HepG2 (cell line): ENCODE measurements around the gene FHIT. TPM values are rescaled to one million over a fixed set of nuclear protein-coding genes. Genes with fewer than 3 reads are reported as not detected.

Experiments
- ATAC-seq: fragments of 200-7000 bp; cut with Tn5 transposase; 3 replicates; pipeline ENCODE4 v1.9.1; 2020; ENCODE audit warnings: mild to moderate bottlenecking, moderate library complexity
- BruUV-seq: library from RNA; stranded (reverse); fragments of 400-500 nt; replicated peaks from 2 replicates; lab custom pipeline; 2021; lab: Mats Ljungman, UMichigan
- CTCF ChIA-PET: fragments of 300-600 bp; formaldehyde crosslinking; extraction: SDS; loops from one replicate; lab custom pipeline; 2021; ENCODE audit warnings: low total read pairs, inconsistent platforms, low intra/inter-chr PET ratio; lab: Yijun Ruan, JAX
- POLR2A ChIA-PET: fragments of 350-600 bp; sonication (Branson Sonifier 250); formaldehyde crosslinking; loops from one replicate; lab custom pipeline; 2020; ENCODE audit warnings: antibody characterized with exemption, inconsistent platforms; lab: Yijun Ruan, JAX
- DNase-seq: peaks from one replicate; pipeline ENCODE4 v3.0.0-alpha.2; 2015; ENCODE audit warnings: low spot score
- FAIRE-seq: peaks from 3 replicates; lab custom pipeline; 2011; peaks lifted over from hg19 to GRCh38; lab: Jason Lieb, UNC
- H2AFZ ChIP-seq: one replicate; pipeline ENCODE4 v1.6.1; 2011; ENCODE audit warnings: low read length, inconsistent platforms
- H3K27ac ChIP-seq: fragments of 300-600 bp; 3 replicates; pipeline ENCODE4 v1.8.0; 2011; ENCODE audit warnings: mixed run types, mild to moderate bottlenecking, mixed read lengths, low read length, inconsistent platforms; ENCODE audit not compliant: insufficient read depth; ENCODE audit errors: extremely low read length
- H3K27me3 ChIP-seq, 2 experiments: fragments of 200-600 bp in 1 of 2; 2 replicates in 1 of 2; 3 replicates in 1 of 2; pipeline versions ENCODE4 v1.6.0 to v1.8.0; 2011; ENCODE audit warnings: low read length in 2 of 2, mild to moderate bottlenecking in 2 of 2, moderate library complexity in 2 of 2, inconsistent platforms in 1 of 2; ENCODE audit not compliant: insufficient read depth in 2 of 2, control insufficient read depth in 1 of 2
- H3K36me3 ChIP-seq, 2 experiments: fragments of 200-600 bp in 1 of 2; replicated peaks in 1 of 2; 2 replicates in 1 of 2; 3 replicates in 1 of 2; pipeline versions ENCODE4 v1.5.1 to v1.8.0; 2011; ENCODE audit warnings: low read length in 2 of 2, inconsistent platforms in 1 of 2; ENCODE audit not compliant: insufficient read depth in 2 of 2, control insufficient read depth in 1 of 2
- H3K4me1 ChIP-seq: 2 replicates; pipeline ENCODE4 v1.5.1; 2012; ENCODE audit warnings: low read length, inconsistent platforms; ENCODE audit not compliant: insufficient read depth
- H3K4me2 ChIP-seq: 2 replicates; pipeline ENCODE4 v1.6.0; 2011; ENCODE audit warnings: low read depth, low read length, inconsistent platforms
- H3K4me3 ChIP-seq, 3 experiments: fragments of 200-600 bp in 1 of 3; sonication (generic), shearing (Covaris generic) in 1 of 3; replicated peaks in 1 of 3; 2 replicates each; pipeline ENCODE4 v1.5.1; 2011 to 2016; ENCODE audit warnings: low read length in 3 of 3, inconsistent platforms in 2 of 3, low read depth in 2 of 3, mild to moderate bottlenecking in 2 of 3, control low read depth in 1 of 3, mixed read lengths in 1 of 3; ENCODE audit not compliant: insufficient read depth in 1 of 3
- H3K79me2 ChIP-seq: one replicate; pipeline ENCODE4 v1.6.1; 2011; ENCODE audit warnings: low read length, inconsistent platforms; ENCODE audit not compliant: insufficient read depth
- H3K9ac ChIP-seq: 2 replicates; pipeline ENCODE4 v1.6.0; 2011; ENCODE audit warnings: mild to moderate bottlenecking, low read depth, low read length, inconsistent platforms; ENCODE audit not compliant: insufficient read depth
- H3K9me3 ChIP-seq: 2 replicates; pipeline ENCODE4 v1.5.1; 2012; ENCODE audit warnings: mild to moderate bottlenecking, low read length
- H4K20me1 ChIP-seq: 2 replicates; pipeline ENCODE4 v1.6.0; 2011; ENCODE audit warnings: inconsistent platforms, mild to moderate bottlenecking, low read length, moderate library complexity; ENCODE audit not compliant: insufficient read depth
- CBX1 ChIP-seq: IDR thresholded peaks from one replicate; pipeline ENCODE4 v1.6.1; 2016; ENCODE audit warnings: antibody characterized with exemption, low read depth
- GZF1 ChIP-seq: sonication (generic); formaldehyde crosslinking; IDR thresholded peaks from 2 replicates; pipeline ENCODE4 v1.5.1; 2020; ENCODE audit warnings: mild to moderate bottlenecking, missing genetic modification reagents
- MED1 ChIP-seq: sonication (generic); formaldehyde crosslinking; IDR thresholded peaks from 2 replicates; pipeline ENCODE4 v1.4.0; 2020; ENCODE audit warnings: missing genetic modification reagents
- NCOA2 ChIP-seq: sonication (generic); formaldehyde crosslinking; IDR thresholded peaks from 2 replicates; pipeline ENCODE4 v1.8.0; 2022; ENCODE audit warnings: inconsistent platforms
- SMARCE1 ChIP-seq: fragments of 450-650 bp; IDR thresholded peaks from 2 replicates; pipeline ENCODE4 v1.6.1; 2017; ENCODE audit warnings: borderline replicate concordance
- SRY ChIP-seq: sonication (generic); formaldehyde crosslinking; IDR thresholded peaks from 2 replicates; pipeline ENCODE4 v1.8.0; 2022; ENCODE audit warnings: mild to moderate bottlenecking, missing genetic modification reagents
- ZNF510 ChIP-seq: sonication (generic); formaldehyde crosslinking; IDR thresholded peaks from 2 replicates; pipeline ENCODE4 v1.4.0; 2020; ENCODE audit warnings: low read depth, mild to moderate bottlenecking, missing genetic modification reagents
- ZNF883 ChIP-seq: sonication (generic); formaldehyde crosslinking; IDR thresholded peaks from 2 replicates; pipeline ENCODE4 v1.5.1; 2020; ENCODE audit warnings: mild to moderate bottlenecking, missing genetic modification reagents; ENCODE audit errors: not compliant biosample characterization
- WGBS: methylation state at CpG from one replicate; pipeline ENCODE4 v1.1.6; 2017; ENCODE audit warnings: low lambda C conversion rate; 5-methylcytosine and 5-hydroxymethylcytosine counted together
- in situ Hi-C: cut with HindIII; loops from 2 replicates; pipeline ENCODE4 v1.10.0; 2017; ENCODE audit warnings: low pct_unique_long_range_greater_than_20kb; ENCODE audit not compliant: extremely low pct_ligation_motif_present
- intact Hi-C: fragments of 100-400 bp; cut with micrococcal nuclease; formaldehyde crosslinking; loops from one replicate; pipeline ENCODE4 v1.10.0; 2022; ENCODE audit not compliant: unreplicated experiment
- polyA plus RNA-seq, 8 experiments: library from polyadenylated mRNA; depleted of rRNA in 3 of 8; stranded (reverse) in 7 of 8; unstranded in 1 of 8; fragments of >200 nt; fragmentation: Illumina TruSeq in 4 of 8; extraction: Trizol in 4 of 8; gene quantifications; 2 replicates each; pipeline versions ENCODE4 v1.2.1 to v1.2.3, GENCODE V29; 2011 to 2016; ENCODE audit warnings: low read depth in 4 of 8, missing spikeins in 1 of 8, mixed read lengths in 1 of 8; ENCODE audit not compliant: insufficient read depth in 1 of 8
- total RNA-seq, 5 experiments: library from RNA; depleted of rRNA; stranded (reverse); fragments of >200 nt; fragmentation: Illumina TruSeq; extraction: Trizol; gene quantifications; 2 replicates each; pipeline ENCODE4 v1.2.3, GENCODE V29; 2016; ENCODE audit warnings: low read depth in 1 of 5
- TF ChIP-seq, protein P1 (sequence below): sonication (generic); formaldehyde crosslinking; IDR thresholded peaks from 2 replicates; pipeline ENCODE4 v1.8.0; 2022; ENCODE audit warnings: missing genetic modification reagents, mild to moderate bottlenecking, inconsistent platforms, borderline replicate concordance
- TF ChIP-seq, protein P2 (sequence below): sonication (generic); formaldehyde crosslinking; IDR thresholded peaks from 2 replicates; pipeline ENCODE4 v1.4.0; 2020; ENCODE audit warnings: missing genetic modification reagents
- TF ChIP-seq, protein P3 (sequence below): sonication (generic); formaldehyde crosslinking; IDR thresholded peaks from 2 replicates; pipeline ENCODE4 v1.5.0; 2020; ENCODE audit warnings: mild to moderate bottlenecking, missing genetic modification reagents

The FHIT gene
- total and polyA plus RNA-seq, 2 of the 13 experiments (the other 11 are each of a cell fraction or from before 2014, with no cell fraction given) = 4.0 to 4.6 TPM

- 19% methylated on average over 3 of the region's 3 CpGs for WGBS
- H3K79me2 ChIP-seq = no peaks in the 10 kb centered on the region
- ChIA-PET CTCF (no interaction called here), POLR2A (no interaction called here)
- intact Hi-C loops (no loop called here), in situ Hi-C loops (no loop called here)
- H3K9ac ChIP-seq = no peak overlapping the region
- BruUV-seq = no TSS peak
- ATAC-seq (no peak), DNase-seq (no peak), FAIRE-seq (no peak)
- no peaks in the 10 kb centered on the region for H3K27me3 ChIP-seq
- H3K4me2 ChIP-seq = no peak overlapping the region
- H3K27ac ChIP-seq = no peak overlapping the region
- no peaks in the 10 kb centered on the region for H4K20me1 ChIP-seq
- no peaks in the 10 kb centered on the region for H3K36me3 ChIP-seq
- H2AFZ ChIP-seq = no peak overlapping the region
- TF ChIP-seq SRY (CRISPR knock-in tag) (no peak), ZNF883 (CRISPR knock-in tag) (no peak), ZNF510 (CRISPR knock-in tag) (no peak), CBX1 (no peak), SMARCE1 (no peak), GZF1 (CRISPR knock-in tag) (no peak), NCOA2 (CRISPR knock-in tag) (no peak), MED1 (no peak)
- TF ChIP-seq, protein P1, sequence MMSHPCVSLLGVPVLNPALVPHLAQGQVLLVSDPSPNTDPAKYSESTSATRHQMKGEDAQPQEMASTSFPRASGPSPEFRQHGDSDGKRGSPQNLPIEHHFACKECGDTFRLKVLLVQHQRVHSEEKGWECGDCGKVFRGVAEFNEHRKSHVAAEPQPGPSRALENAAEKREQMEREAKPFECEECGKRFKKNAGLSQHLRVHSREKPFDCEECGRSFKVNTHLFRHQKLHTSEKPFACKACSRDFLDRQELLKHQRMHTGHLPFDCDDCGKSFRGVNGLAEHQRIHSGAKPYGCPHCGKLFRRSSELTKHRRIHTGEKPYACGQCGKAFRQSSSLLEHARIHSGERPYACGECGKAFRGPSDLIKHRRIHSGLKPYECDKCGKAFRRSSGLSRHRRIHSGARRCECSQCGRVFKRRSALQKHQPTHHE = no peak
- TF ChIP-seq, protein P2, sequence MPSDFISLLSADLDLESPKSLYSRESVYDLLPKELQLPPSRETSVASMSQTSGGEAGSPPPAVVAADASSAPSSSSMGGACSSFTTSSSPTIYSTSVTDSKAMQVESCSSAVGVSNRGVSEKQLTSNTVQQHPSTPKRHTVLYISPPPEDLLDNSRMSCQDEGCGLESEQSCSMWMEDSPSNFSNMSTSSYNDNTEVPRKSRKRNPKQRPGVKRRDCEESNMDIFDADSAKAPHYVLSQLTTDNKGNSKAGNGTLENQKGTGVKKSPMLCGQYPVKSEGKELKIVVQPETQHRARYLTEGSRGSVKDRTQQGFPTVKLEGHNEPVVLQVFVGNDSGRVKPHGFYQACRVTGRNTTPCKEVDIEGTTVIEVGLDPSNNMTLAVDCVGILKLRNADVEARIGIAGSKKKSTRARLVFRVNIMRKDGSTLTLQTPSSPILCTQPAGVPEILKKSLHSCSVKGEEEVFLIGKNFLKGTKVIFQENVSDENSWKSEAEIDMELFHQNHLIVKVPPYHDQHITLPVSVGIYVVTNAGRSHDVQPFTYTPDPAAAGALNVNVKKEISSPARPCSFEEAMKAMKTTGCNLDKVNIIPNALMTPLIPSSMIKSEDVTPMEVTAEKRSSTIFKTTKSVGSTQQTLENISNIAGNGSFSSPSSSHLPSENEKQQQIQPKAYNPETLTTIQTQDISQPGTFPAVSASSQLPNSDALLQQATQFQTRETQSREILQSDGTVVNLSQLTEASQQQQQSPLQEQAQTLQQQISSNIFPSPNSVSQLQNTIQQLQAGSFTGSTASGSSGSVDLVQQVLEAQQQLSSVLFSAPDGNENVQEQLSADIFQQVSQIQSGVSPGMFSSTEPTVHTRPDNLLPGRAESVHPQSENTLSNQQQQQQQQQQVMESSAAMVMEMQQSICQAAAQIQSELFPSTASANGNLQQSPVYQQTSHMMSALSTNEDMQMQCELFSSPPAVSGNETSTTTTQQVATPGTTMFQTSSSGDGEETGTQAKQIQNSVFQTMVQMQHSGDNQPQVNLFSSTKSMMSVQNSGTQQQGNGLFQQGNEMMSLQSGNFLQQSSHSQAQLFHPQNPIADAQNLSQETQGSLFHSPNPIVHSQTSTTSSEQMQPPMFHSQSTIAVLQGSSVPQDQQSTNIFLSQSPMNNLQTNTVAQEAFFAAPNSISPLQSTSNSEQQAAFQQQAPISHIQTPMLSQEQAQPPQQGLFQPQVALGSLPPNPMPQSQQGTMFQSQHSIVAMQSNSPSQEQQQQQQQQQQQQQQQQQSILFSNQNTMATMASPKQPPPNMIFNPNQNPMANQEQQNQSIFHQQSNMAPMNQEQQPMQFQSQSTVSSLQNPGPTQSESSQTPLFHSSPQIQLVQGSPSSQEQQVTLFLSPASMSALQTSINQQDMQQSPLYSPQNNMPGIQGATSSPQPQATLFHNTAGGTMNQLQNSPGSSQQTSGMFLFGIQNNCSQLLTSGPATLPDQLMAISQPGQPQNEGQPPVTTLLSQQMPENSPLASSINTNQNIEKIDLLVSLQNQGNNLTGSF = no peak
- TF ChIP-seq, protein P3, sequence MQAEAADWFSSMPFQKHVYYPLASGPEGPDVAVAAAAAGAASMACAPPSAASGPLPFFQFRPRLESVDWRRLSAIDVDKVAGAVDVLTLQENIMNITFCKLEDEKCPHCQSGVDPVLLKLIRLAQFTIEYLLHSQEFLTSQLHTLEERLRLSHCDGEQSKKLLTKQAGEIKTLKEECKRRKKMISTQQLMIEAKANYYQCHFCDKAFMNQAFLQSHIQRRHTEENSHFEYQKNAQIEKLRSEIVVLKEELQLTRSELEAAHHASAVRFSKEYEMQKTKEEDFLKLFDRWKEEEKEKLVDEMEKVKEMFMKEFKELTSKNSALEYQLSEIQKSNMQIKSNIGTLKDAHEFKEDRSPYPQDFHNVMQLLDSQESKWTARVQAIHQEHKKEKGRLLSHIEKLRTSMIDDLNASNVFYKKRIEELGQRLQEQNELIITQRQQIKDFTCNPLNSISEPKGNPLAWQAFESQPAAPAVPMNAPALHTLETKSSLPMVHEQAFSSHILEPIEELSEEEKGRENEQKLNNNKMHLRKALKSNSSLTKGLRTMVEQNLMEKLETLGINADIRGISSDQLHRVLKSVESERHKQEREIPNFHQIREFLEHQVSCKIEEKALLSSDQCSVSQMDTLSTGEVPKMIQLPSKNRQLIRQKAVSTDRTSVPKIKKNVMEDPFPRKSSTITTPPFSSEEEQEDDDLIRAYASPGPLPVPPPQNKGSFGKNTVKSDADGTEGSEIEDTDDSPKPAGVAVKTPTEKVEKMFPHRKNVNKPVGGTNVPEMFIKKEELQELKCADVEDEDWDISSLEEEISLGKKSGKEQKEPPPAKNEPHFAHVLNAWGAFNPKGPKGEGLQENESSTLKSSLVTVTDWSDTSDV (CRISPR knock-in tag) = no peak
- no peak overlapping the region for H3K4me3 ChIP-seq
- H3K4me1 ChIP-seq = no peaks in the 10 kb centered on the region
- H3K9me3 ChIP-seq = no peaks in the 10 kb centered on the region; the same call in 1 of the 2 replicates
Measured at GRCh38 chr3:60453326-60453725, 797.9 kb downstream of the FHIT start.
